Heart left ventricle (tissue), 16 donors: ENCODE results near the gene NAALADL2. TPM values are rescaled to one million over a fixed set of nuclear protein-coding genes. Genes with fewer than 3 reads are reported as not detected.

ENCODE experiments used
- ATAC-seq, 4 donors: fragments of 200-7000 bp; cut with Tn5 transposase; one replicate each; pipeline ENCODE4 v1.9.1; 2020 to 2022; ENCODE audit warnings: moderate library complexity in 4 of 4, mild to moderate bottlenecking in 3 of 4, moderate number of reproducible peaks in 1 of 4
- DNase-seq, 5 donors: peaks; one replicate each; pipeline ENCODE4 v3.0.0-alpha.2; 2020
- H3K27ac ChIP-seq, 12 donors: fragments of 200-600 bp; sonication (generic) in 4 of 12; one replicate each; pipeline versions ENCODE4 v1.5.0 to v1.8.0; 2016 to 2022; ENCODE audit warnings: mild to moderate bottlenecking in 2 of 12
- H3K27me3 ChIP-seq, 9 donors: fragments of 200-600 bp; sonication (generic) in 2 of 9; one replicate each; pipeline versions ENCODE4 v1.5.1 to v1.8.0; 2016 to 2022; ENCODE audit warnings: mild to moderate bottlenecking in 3 of 9
- H3K36me3 ChIP-seq, 9 donors: fragments of 200-600 bp; sonication (generic) in 2 of 9; one replicate each; pipeline versions ENCODE4 v1.5.0 to v1.8.0; 2018 to 2022; ENCODE audit warnings: mild to moderate bottlenecking in 2 of 9
- H3K4me1 ChIP-seq, 12 donors: fragments of 200-600 bp; sonication (generic) in 4 of 12; one replicate each; pipeline versions ENCODE4 v1.5.0 to v1.8.0; 2016 to 2022; ENCODE audit warnings: mild to moderate bottlenecking in 3 of 12
- H3K4me3 ChIP-seq, 12 donors: fragments of 200-600 bp; sonication (generic) in 4 of 12; one replicate each; pipeline versions ENCODE4 v1.5.0 to v1.8.0; 2017 to 2022; ENCODE audit warnings: mild to moderate bottlenecking in 9 of 12, moderate library complexity in 4 of 12
- H3K9me3 ChIP-seq, 12 donors: fragments of 200-600 bp; sonication (generic) in 4 of 12; one replicate each; pipeline versions ENCODE4 v1.5.0 to v1.8.0; 2016 to 2022; ENCODE audit warnings: mild to moderate bottlenecking in 1 of 12
- POLR2A ChIP-seq, 2 donors: fragments of 450-650 bp; IDR thresholded peaks; one replicate each; pipeline ENCODE4 v1.6.1; 2017; ENCODE audit warnings: antibody characterized with exemption in 2 of 2, mild to moderate bottlenecking in 2 of 2, moderate library complexity in 2 of 2
- WGBS, 4 donors: extraction: QIAGEN DNeasy Blood & Tissue Kit in 2 of 4; methylation state at CpG; one replicate each; pipeline versions ENCODE4 v1.1.5 to v1.1.7; 2013 to 2018; 5-methylcytosine and 5-hydroxymethylcytosine counted together
- intact Hi-C, 10 donors: fragments of 100-400 bp; cut with DNase I; formaldehyde crosslinking; loops; one replicate each; pipeline versions ENCODE4 v1.11.1 to v1.14.2; 2022
- polyA plus RNA-seq, 2 donors: library from polyadenylated mRNA; stranded (reverse); fragments of 200-250 nt; gene quantifications; one replicate each; pipeline ENCODE4 v1.2.3, GENCODE V29; 2013
- total RNA-seq, 9 donors: library from RNA; depleted of rRNA in 2 of 9; stranded (reverse); fragments of >200 nt in 2 of 9; fragmentation: NEBNext Ultra II Directional in 3 of 9; extraction: Animal tissue kit (Norgen Biotek cat#: 25700) in 3 of 9; gene quantifications; one replicate each; pipeline versions ENCODE4 v1.1.0 to v1.2.4, GENCODE V29; 2016 to 2023
- TF ChIP-seq, protein P1 (sequence below), 12 donors: fragments of 200-600 bp; sonication (generic) in 4 of 12; IDR thresholded peaks; one replicate each; pipeline versions ENCODE4 v1.5.0 to v1.8.0; 2018 to 2022; ENCODE audit warnings: antibody characterized with exemption in 12 of 12, mild to moderate bottlenecking in 5 of 12
- donor health status: ischemic (EF 13 %, LVEDD 7.1; RV severe dilation, severe dysfunction).
- donor health status: healthy with polysubstance abuse.
- donor health status: DM: no; HTN: yes; CAD: no.
- donor health status: DM: no; HTN: no; CAD: no.
- donor health status: ischemic (EF 25% LVEDD 6.9; RV normal size, moderate dysfunction).
- donor health status: ischemic (EF 25% LVEDD 5.7; RV mildly dilated, moderate dysfunction).
- donor health status: healthy.
- donor health status: DM: yes; HTN: yes; CAD: no.
- donor health status: ischemic (EF 35%, LVEDD 5.7; RV mildly dilated, moderate dysfunction).
- donor health status: nonischemic (EF 11% LVEDD 7.7; RV severe dilation, severe dysfunction).
- donor health status: DM: yes; HTN: yes; CAD: no.
- donor health status: PGD.
- donor health status: ischemic (EF 29% LVEDD 5.4; RV normal size, mild dysfunction).
- donor health status: nonischemic (EF 23%, LVEDD 6.1; RV moderate dilation, normal function).

The NAALADL2 gene
- total and polyA plus RNA-seq, 11 donors = 0.23 to 8.5 (median 3.0) TPM

DNA sequence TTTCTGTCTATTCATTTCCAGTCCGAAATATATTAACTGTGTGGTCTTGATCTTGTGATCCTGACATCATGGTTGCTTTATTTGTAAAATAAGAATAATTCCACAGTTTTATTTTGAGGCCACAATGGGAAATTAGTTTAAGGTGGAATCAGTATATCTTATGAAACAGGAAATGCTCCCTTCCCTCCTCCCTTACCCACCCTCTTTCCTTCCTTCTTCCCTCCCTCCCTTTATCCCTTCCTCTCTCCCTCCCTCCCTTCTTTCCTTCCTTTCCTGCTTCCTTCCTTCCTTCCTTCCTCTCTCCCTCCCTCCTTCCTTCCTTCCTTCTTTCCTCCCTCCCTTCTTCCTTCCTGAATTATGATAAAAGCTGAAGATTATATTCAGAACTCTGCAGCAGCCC, 452.3 kb downstream of the NAALADL2 start:
- no peaks in the 10 kb centered on the region for H3K27me3 ChIP-seq
- ATAC-seq (no peak), DNase-seq (no peak)
- H3K36me3 ChIP-seq = no peaks in the 10 kb centered on the region
- TF ChIP-seq, protein P1, sequence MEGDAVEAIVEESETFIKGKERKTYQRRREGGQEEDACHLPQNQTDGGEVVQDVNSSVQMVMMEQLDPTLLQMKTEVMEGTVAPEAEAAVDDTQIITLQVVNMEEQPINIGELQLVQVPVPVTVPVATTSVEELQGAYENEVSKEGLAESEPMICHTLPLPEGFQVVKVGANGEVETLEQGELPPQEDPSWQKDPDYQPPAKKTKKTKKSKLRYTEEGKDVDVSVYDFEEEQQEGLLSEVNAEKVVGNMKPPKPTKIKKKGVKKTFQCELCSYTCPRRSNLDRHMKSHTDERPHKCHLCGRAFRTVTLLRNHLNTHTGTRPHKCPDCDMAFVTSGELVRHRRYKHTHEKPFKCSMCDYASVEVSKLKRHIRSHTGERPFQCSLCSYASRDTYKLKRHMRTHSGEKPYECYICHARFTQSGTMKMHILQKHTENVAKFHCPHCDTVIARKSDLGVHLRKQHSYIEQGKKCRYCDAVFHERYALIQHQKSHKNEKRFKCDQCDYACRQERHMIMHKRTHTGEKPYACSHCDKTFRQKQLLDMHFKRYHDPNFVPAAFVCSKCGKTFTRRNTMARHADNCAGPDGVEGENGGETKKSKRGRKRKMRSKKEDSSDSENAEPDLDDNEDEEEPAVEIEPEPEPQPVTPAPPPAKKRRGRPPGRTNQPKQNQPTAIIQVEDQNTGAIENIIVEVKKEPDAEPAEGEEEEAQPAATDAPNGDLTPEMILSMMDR (IDR thresholded peaks at IDR 0.05) = no peak
- TF ChIP-seq POLR2A (IDR thresholded peaks at IDR 0.05) = no peak
- WGBS, 4 donors = 87 to 92% (median 89%) methylated on average over 1 of the region's 1 CpG
- intact Hi-C loops = no loop called here
- no peaks in the 10 kb centered on the region for H3K9me3 ChIP-seq
- H3K4me1 ChIP-seq = no peaks in the 10 kb centered on the region
- H3K4me3 ChIP-seq = no peak overlapping the region
- H3K27ac ChIP-seq = no peak overlapping the region

DNA sequence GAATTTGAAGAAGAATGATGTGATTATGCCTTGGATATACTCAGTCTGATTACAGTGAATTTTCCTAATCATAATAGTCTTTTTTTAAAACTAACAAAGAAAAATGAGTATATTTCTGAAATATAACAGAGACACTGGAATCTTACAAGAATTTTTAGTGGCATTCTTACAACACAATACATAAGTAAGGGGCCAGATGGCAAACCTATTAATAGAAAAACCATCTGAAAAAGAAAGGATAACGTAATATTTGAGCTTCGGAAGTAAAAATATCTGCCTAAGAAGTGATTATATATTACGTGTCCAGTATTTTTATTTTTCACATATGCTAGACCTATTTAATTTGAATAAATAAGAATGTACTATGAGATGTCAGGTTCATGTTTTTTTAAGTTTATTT, 452.8 kb downstream of the NAALADL2 start:
- Histone ChIP-seq H3K27ac (no peak overlapping the region), H3K27me3 (no peaks in the 10 kb centered on the region), H3K4me1 (no peaks in the 10 kb centered on the region), H3K9me3 (no peaks in the 10 kb centered on the region), H3K4me3 (no peak overlapping the region), H3K36me3 (no peaks in the 10 kb centered on the region)
- DNase-seq = no peak
- 42 to 63% (median 56%) methylated on average over 3 of the region's 3 CpGs for WGBS, 4 donors
- intact Hi-C loops = no loop called here
- TF ChIP-seq, protein P1 (IDR thresholded peaks at IDR 0.05) = no peak
- TF ChIP-seq POLR2A (IDR thresholded peaks at IDR 0.05) = no peak
- no peak for ATAC-seq

DNA sequence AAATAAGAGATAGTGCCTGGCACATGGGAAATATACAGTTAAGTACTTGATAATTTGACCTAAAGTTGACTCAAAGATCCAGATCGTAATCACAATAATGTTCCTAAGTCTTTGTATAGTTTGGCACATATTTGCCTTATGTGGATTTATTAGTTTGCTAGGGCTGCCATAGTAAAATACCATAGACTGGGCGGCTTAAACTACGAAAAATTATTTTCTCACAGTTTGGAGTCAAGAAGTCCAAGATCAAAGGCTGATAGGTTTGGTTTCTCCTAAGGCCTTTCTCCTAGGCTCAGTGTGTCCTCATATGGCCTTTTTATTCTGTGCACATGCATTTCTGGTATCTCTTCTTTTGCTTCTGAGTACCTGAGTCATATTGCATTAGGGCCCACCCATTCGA, 453.7 kb downstream of the NAALADL2 start:
- no peaks in the 10 kb centered on the region for H3K27me3 ChIP-seq
- H3K4me3 ChIP-seq = no peak overlapping the region
- DNase-seq (no peak), ATAC-seq (no peak)
- no peaks in the 10 kb centered on the region for H3K4me1 ChIP-seq
- H3K9me3 ChIP-seq = no peaks in the 10 kb centered on the region
- TF ChIP-seq, protein P1 (IDR thresholded peaks at IDR 0.05) = no peak
- no peak for TF ChIP-seq POLR2A (IDR thresholded peaks at IDR 0.05)
- WGBS, 4 donors = 85 to 91% (median 88%) methylated on average over 4 of the region's 4 CpGs
- intact Hi-C loops = no loop called here
- H3K36me3 ChIP-seq = no peaks in the 10 kb centered on the region
- H3K27ac ChIP-seq = no peak overlapping the region

GRCh38 chr3:175316799-175317198, 457.7 kb downstream of the NAALADL2 start:
- intact Hi-C loops = no loop called here
- ATAC-seq = no peak
- no peaks in the 10 kb centered on the region for H3K27me3 ChIP-seq
- no peak for TF ChIP-seq POLR2A (IDR thresholded peaks at IDR 0.05)
- TF ChIP-seq, protein P1 (IDR thresholded peaks at IDR 0.05) = no peak
- H3K27ac ChIP-seq = no peak overlapping the region
- H3K4me1 ChIP-seq = no peaks in the 10 kb centered on the region
- no peak for DNase-seq
- H3K9me3 ChIP-seq = no peaks in the 10 kb centered on the region
- H3K36me3 ChIP-seq = no peaks in the 10 kb centered on the region
- no peak overlapping the region for H3K4me3 ChIP-seq
- WGBS, 4 donors = 59 to 64% (median 62%) methylated on average over 1 of the region's 1 CpG
